Stimulated activated CD4-positive, alpha-beta T cell treated with anti-CD3 and anti-CD28 coated beads, Interleukin-1b, Interleukin-23, amount 100 ng/mL, for 24 hours (primary cell): ENCODE results near the gene ALPL.
"Not testable (repeated sequence)": the region's sequence is repeated elsewhere in the genome, so short reads cannot be mapped to it uniquely, and the experiment has no call there.

Experiments used
- DNase-seq, 4 experiments: peaks; one replicate each; pipeline ENCODE4 v3.0.0-alpha.2; 2020; ENCODE audit warnings: low read depth in 4 of 4, low spot score in 1 of 4

The ALPL gene

DNA sequence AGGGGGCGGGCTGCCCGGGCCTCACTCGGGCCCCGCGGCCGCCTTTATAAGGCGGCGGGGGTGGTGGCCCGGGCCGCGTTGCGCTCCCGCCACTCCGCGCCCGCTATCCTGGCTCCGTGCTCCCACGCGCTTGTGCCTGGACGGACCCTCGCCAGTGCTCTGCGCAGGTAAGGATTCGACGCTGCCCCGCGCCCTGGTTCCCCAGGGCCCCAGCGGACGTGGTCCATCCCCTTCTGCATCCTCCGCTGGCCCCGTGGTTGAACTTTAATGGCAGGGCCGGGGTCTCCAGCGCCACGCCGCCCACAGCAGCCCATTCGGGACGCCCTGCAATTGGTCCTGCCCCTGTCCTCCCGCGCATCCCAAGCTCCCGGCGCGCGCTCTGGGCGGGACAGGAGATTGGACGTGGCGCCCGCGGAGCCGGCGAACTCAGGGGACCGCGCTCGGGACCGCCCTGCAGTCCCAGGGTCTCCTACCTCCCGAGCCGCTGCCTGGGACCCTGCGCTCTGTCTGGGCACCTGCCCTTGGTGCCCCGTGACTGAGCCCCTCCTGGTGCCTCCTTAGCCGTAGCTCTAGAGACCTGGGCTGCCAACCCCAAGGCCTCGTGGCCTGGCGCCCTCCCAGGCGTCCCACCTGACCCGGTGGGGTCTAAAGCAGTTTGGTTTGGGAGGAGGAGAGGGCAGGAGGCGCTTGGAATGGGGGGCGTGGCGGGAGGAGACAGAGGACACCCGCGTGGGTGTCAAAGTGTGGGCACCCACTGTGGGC is at the start of gene ALPL:
Gene ALPL, plus strand, starts transcription at position 73 of the 762 bp plus-strand sequence. CDS start 44,659 bp downstream, outside the sequence.
- no peak for DNase-seq

DNA sequence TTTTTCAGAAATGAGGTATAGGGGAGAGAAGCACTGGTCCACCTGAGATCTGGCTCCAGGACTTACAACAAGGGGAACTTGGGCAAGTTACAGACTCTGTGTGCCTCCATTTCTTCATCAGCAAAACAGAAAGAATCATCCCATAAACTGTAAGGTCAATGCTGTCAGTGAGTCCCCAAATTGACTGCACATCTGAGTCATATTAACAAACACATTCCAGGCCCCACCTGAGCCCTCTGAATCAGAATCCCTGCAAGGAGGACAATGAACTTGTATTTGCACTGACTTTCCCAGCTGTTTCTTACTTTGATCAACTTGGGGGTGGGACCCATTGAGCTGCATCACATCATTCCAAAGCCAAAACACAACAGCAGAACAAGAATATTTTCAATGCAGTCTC is 44.1 kb upstream of the ALPL start:
- not testable (repeated sequence) for DNase-seq

DNA sequence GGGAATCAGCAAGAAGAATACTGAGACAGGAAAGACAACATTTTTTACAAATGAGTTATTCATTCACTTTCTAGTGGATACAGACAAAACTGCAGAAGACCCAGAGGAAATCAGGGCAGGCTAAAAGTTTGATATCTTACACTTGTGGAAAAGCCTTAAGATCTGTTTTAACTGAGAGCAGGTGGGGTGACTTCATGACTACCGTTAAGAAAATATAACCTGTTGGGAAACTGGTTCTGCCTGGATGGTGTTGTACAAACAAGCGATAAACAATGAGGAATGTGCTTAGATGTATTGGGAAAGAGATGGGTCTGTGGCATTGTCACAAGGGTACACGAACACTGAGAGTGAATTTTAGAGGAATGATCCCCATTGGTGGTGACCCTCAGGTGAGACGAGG is 41.3 kb upstream of the ALPL start:
- not testable (repeated sequence) for DNase-seq

DNA sequence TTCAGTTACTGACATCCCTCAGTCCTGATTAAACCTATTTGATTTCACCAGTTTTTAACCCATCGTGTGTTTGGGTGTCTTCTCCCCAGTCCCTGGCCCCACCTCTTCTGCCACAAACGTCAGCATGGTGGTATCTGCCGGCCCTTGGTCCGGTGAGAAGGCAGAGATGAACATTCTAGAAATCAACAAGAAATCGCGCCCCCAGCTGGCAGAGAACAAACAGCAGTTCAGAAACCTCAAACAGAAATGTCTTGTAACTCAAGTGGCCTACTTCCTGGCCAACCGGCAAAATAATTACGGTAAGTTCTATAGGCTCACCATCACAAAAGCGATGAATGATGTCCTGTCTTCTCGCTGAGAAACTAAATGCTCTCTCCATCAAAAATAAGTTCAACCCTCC is 40.6 kb upstream of the ALPL start:
- DNase-seq: peak in 1 of 4 experiments; percentile 4

DNA sequence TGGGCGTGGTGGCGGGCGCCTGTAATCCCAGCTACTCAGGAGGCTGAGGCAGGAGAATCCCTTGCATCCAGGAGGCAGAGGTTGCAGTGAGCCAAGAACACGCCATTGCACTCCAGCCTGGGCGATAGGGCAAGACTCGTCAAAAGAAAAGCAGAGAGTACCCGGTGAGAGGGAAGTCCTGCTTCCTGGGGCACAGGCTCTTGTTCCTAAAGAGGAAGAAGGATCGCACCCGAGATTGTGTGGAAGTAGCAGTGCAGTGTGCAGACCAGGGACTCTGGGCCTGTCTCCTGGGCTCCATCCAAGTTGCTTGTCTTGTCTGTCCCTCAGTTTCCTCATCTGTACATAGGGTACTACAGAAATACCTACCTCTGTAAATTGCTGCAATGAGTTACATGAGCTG is 39.6 kb upstream of the ALPL start:
- DNase-seq: no peak

DNA sequence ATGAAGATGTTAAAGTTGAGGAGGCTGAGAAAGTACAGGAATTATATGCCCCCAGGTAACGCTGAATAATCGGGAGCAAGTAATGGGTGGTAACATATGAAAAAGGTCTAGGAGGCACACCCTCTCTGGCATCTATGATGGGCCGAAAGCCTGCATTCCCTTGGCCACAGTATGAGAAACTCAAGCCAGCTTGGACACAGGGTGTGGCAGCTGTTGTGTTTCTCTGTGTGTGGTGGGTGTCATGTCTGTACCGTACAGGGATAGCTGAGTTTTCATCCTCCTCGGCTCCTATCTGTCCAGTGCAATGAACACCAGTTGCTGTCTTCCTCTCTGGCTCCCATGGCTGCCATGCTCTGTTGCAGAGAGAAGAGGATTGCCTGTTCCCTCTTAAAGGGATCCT is 36.4 kb upstream of the ALPL start:
- no peak for DNase-seq

DNA sequence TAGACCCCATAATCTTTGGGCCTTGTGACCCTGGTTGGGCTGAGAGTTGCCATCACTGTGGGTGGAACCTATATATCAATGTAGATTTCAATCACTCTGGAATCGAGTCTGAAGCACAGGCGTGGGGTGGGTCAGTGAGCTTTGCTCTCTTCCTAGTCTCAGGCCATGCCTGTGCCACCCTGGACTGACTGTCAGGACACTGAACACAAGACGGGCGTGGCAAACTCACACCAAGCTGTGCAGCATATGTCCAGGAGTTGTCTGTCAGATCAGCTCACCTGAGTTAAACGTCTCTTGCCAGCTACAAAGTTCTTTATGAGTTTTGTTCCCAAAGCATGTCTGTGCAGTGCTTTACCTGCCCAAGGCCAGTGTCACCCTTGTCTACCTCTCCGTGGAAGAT is 30.9 kb upstream of the ALPL start:
- DNase-seq: no peak

DNA sequence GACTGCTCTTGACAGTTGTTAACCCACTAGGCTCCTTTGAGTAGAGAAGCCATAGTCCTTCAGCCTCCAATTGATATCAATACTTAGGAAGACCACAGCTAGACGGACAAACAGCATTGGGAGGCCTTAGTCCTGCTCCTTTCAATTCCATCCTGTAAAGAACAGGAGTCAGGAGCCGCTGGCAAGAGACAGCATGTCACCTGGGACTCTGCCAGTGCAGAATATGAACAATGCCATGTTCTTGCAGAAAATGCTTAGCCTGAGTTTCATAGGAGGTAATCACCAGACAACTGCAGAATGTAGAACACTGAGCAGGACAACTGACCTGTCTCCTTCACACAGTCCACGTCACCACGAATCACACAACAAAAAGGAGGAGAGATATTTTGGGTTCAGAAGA is 25.3 kb upstream of the ALPL start:
- not testable (repeated sequence) for DNase-seq

DNA sequence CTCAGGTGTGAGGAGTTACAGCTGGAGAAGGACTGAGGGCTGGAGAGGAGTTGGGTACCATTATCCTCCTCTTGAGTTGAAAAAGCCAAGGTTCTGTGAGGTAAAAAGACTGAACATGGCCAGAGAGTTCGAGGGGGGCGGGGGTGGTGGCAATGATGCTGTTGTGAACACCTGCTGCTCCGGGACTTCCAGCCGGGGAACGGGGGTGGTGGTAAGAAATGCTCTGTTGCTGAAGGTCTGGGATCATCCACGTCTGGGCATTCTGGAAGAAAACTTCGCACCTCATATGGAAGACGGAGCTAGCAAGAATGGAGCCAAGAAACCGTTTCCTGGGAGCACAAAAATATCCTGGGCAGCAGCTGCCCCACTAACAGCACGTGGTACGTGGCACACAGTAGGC is 20.1 kb upstream of the ALPL start:
- DNase-seq: no peak

DNA sequence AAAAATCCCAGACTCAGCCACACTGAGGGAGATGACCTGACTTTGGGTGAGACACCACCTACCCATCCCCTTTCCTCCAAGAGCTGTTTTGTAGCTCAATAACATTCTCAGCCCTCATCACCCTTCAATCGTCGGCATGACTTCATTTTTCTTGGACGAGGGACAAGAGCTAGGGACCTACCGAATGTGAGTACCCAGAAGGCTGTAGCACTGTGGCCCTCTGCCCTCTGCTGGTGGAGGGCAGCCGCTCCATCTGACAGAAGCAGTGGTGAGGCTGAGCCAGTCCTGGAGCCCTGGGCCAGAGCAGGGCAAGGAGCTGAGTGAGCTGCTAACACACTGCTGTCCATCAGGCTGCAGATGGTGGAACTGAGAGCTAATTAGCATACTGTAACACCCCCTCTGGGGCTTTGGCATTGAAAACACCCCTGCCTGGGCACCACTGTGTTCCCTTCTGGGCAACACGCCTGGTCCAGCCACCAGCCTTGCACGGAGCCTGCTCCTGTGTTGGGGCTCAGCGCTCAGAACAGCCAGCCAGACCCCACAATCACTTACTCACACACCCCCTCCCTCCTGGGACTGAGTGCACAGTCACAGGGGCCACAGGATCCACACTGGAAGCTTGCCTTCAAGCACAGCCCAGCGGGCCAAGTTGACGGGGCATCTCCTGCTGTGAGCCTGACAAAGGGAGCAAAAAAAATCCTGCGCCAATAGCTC is 18.3 kb upstream of the ALPL start:
- peak in 1 of 4 experiments; percentile 13 for DNase-seq

DNA sequence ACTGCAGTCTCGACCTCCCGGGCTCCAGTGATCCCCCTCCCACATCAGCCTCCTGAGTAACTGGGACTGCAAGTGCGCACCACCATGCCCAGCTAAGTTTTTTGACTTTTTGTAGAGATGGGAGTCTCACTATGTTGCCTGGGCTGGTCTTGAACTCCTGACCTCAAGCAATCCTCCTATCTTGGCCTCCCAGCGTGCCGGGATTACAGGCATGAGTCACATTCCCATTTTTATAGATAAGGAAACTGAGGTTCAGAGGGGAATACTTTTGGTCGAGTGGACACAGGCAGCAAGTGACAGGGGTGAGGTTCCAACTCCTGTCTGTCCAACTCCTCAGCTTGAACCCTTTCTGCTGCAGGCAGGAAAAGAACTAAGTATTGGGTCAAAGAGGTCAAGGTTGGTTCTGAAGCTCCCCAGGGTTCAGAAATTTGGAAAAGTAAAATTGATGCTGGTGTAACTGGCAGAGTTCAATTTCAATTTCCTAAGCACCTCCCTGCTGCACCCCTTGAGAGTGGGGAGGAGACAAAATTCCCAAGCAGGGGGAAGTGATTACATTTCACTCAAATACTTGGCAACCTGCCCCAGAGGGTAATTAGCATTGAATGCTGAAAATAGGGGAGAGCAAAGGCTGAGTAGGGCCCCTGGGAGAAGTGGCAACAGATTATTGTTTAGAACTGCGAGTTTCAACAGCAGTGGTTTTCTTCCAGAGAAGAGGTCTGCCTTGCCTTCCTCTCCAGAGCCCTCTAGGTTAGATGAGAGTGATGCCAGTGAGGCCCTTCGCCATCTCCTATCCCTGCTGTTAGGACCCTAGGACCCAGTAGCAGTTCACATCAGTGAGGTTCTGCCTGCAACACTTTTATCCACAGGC is 17.5 kb upstream of the ALPL start:
- DNase-seq: no peak

DNA sequence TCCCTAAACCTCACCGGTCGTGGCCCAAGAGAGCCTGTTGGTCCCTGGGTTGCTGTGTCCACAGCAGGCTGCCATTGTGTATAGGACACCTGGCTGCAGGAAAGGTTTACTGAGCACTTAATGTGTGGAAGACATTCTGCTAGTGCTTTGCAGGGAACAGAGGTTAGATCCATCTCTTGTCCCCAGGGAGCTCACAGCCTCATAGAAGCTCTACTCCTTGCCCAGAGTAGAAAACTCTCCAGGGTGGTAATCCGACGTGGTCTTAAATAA is 16.9 kb upstream of the ALPL start:
- DNase-seq: no peak

DNA sequence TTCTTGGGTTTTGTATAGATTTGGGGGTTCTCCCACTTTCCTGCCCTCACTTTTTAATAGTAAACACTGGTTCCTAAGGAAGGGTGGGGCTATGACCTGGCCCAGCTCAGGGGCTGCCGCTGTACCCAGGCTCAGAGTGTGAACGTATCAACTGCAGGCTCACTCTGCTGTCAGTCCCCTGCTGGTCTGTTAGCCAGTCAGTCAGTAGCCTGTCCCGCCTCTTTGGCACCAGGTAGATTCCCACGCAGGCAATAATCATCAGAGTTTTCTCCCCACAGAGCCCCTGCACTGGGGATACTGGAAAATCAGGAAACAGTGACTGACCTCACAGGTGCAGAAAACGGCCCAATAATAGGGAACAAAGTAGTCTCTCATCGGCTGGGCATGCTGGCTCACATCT is 15.0 kb upstream of the ALPL start:
- no peak for DNase-seq

DNA sequence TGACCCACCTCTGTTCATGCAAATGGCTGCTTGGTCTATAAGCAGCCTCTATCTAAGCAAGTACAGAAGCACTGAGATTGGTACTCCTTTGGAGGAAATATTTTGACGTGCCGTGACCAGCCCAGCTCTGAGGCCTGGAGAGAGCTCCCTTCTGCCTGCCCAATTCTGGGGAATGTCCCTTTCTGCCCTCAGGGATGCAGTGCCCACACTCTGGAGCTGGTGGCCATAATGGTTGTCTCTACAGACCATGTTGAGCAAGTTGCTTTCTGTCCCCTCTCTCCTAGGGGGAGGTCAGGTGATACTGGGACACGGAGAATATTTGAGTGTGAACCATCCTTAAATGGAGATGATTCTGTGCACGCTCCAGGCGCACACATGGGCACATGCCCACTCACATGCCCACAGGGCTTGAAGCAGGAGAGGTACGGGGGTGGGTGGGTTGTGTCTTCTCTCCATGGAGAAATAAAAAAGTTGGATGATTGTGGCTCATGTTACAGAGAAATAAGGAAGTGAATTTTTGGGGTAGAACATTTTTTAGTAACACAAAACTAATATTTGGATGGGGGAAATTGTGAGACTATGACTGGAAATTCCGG is 13.9 kb upstream of the ALPL start:
- DNase-seq: no peak

DNA sequence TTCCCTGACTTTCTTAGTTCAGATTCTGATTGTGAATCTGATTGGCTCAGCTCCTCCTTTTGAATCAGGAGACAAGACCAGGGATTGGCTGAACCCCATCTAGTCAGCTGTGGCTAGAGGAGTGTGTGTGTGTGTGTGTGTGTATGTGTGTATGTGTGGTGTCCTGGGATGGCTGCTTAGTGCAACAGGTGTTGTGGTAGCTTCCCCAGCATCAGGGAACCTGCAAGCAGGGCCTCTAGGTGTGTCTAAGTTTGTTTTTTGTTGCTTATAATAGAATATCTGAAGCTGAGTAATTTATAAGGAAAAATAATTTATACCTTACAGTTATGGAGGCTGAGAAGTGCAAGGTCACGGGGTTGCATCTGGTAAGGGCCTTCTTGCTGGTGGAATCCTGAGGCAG is 13.2 kb upstream of the ALPL start:
- DNase-seq: no peak

DNA sequence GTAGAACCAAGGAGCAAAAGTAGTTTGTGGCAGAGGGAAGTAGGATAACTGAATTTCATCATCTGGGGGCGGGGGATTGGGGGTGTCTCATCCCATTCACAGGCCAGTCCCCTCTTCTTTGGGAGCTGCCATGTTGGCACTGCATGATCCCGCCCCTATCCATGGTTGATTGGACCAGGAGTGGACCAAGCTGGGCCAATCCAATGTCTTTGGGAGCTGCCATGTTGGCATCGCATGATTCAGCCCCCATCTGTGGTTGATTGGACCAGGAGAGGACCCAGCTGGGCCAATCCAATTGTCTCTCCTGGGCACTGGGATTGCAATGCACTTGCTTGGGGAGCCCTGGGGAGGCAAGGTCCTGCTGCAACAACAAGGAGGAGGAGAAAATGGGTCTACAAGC is 12.3 kb upstream of the ALPL start:
- no peak for DNase-seq

DNA sequence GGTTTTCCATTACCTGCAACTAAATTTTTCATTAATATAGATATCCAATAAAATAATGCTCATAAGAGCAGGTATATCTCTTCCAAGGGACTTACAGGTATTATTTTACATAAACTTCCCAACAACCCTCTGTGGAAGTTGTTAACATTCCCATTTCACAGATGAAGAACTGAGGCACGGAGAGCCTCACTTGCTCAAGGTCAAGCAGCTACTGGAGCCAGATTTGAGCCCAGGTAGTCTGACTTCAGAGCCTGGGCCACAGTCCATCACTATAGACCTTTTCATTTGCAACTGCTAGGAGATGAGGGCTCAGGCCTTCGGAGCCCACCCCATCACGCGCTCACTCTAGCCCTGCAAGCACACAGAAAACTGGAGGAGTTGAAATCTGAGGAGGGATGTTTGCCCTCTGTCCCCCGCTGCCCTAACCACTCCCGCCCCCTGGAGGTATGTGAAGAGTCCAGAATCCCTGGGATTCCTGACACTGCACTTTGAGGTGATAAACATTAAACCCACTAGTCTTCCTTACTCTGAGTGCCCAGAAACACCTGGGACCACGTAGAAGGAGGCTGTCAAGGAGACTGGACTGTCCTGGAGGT is 11.7 kb upstream of the ALPL start:
- DNase-seq: no peak

DNA sequence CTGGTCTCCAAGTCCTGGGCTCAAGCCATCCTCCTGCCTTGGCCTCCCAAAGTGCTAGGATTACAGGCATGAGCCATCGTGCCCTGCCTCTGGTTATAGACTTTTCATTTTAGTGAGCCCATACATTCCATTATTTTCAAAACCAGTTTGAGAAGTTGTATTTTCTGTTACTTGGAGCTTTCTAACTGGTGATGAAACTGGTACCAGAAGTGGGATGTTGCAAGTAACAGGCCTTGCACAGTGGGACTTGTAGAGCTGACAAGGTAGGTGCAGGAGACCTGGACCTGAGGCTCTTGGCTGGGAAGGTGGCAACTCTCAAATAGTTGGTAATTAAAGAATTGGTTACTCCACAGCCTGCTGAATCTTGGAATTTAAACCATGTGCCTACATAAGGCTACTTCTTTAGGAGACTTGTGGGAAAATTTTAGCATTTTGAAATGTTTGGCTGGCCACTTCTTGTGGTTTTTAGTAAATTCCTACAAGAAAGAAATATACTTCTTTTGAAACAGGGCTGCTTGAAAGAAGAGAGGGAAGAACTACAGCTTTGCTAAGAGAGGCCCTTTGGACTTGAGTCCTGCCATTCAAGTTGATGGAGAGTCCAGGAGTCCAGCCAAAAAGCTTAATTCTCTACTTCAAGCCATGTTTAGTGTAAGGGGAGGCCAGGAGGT is 9.8 kb upstream of the ALPL start:
- no peak for DNase-seq

DNA sequence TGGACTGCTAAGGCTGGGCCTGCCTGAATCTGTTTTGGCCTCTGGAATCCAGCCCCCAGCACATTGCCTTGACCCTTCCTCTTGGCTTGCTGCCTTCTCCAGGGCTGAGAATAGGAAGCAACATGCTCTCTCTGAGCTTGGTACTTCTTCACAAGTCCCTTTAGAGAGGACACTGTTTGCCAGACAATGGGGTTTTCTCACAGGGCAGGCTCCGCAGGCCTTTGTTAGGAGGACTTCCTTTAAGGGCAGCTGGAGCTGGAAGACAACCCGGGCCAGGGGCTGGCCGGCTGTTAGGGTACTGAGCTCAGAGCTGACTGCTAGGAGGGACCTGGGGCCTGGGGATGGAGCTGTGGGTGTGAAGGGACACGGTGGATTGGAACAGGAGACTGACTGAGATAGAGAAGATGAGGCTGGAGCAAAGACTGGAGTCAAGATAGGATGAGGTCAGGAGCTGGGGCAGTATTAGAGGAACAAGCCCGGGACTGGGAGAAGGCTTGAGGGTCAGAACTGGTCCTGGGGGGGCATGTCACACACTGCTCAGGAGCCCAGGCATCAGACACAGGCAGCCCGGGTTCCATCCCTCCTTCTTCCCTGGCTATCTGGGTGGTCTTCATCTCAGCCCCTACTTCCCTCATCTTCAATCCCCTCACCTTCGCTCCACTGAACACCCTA is 5.4 kb upstream of the ALPL start:
- no peak for DNase-seq

DNA sequence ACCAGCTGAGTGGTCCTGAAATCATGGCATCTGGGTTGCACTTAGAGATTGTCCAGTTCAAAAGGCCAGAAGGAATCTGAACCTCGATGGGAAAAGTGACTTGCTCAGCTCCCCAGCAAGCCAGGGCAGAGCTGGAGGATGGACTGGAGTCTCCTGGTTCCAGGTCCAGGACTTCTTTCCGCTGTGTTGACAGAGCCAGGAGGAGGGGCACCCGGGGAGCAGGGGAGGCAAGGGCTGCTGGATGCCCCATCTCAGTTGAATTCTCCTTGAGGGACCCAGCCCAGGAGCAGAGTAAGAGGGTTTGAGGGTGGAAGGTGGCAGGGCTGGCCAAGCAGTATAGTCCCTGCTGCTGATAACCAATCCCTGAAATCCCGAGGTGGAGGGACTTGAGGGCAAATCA is 2.4 kb upstream of the ALPL start:
- no peak for DNase-seq
